ENCODE results near the gene FUT3.
A peak's percentile ranks its signal among the peaks of the same experiment; 100 is the strongest.

DNA sequence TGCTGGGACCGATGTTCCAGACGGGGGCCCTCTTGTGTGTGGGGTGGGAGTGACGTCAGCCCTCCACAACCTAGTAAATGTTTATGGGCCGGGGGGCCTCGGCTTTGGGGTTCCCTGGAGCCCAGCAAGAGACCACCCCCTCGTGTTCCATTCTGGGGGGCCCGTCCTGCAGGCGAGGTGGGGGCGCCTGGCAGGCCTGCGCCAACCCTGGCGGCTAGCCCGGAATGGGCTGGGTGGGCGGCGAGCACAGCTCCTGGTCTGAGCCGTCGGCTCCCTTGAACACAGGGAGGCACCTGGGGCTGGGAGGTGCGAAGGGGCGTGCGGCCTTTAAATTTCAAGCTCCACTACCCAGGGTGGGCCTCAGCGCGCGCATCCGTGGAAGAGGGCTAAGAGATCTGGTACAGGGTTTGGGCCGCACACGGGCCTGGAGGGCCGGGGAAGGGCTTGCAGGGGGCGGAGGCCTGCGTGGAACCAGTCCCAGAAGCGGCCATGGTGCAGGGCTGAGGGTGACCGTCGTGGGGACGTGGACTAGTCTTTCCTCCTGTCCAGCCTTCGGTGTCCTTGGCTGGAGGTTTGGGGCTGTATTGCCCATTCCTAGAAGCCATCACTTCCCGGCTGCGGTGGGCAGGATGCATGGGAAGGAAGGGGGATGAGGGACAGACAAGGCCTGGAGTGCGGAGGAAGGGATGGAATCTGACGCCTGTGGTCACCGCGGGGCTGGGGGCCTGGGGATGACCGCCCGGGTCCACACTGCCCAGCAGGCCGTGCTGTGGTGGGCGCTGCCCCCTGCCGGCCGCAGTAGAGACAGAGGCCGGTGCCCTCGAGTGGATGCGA lies 40.9 kb upstream of the FUT3 start:
- TF ChIP-seq, protein P1, sequence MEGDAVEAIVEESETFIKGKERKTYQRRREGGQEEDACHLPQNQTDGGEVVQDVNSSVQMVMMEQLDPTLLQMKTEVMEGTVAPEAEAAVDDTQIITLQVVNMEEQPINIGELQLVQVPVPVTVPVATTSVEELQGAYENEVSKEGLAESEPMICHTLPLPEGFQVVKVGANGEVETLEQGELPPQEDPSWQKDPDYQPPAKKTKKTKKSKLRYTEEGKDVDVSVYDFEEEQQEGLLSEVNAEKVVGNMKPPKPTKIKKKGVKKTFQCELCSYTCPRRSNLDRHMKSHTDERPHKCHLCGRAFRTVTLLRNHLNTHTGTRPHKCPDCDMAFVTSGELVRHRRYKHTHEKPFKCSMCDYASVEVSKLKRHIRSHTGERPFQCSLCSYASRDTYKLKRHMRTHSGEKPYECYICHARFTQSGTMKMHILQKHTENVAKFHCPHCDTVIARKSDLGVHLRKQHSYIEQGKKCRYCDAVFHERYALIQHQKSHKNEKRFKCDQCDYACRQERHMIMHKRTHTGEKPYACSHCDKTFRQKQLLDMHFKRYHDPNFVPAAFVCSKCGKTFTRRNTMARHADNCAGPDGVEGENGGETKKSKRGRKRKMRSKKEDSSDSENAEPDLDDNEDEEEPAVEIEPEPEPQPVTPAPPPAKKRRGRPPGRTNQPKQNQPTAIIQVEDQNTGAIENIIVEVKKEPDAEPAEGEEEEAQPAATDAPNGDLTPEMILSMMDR (IDR thresholded peaks at IDR 0.05), result peak; percentile 15 to 50 (median 45)
- no peak for TF ChIP-seq EP300 (IDR thresholded peaks at IDR 0.05)
- no peak for TF ChIP-seq POLR2A (IDR thresholded peaks at IDR 0.05)

All from tibial nerve (tissue), 4 donors.